GM18517 (cell line): ENCODE data around the gene SERTM2.

Experiments
- ATAC-seq: cut with Tn5 transposase; IDR thresholded peaks from one replicate; pipeline ENCODE4 v1.9.1; 2021; ENCODE audit warnings: mild to moderate bottlenecking, moderate library complexity; ENCODE audit not compliant: unreplicated experiment

Gene SERTM2

GRCh38 chrX:111555406-111555958 lies 44.0 kb downstream of the SERTM2 start:
- ATAC-seq, result no peak

DNA sequence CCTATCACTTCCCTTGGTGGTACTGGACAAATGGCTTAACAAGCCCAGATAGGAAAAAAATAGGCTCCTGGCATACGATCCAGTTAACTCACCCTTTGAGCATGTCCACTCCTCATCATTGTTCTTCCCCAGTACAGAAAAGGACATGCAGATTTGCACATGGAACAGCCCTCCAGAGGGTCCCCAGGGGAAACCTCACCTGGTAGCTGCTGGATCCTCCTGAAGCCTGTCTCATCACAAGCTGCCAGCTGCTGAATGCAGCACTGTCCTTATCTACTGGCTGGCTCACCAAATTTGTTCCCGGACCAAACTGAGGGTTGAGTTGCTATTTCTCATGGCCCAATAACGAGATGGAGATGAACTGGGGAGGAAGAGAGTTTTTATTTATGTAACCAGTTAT lies 49.4 kb downstream of the SERTM2 start:
- no peak for ATAC-seq

DNA sequence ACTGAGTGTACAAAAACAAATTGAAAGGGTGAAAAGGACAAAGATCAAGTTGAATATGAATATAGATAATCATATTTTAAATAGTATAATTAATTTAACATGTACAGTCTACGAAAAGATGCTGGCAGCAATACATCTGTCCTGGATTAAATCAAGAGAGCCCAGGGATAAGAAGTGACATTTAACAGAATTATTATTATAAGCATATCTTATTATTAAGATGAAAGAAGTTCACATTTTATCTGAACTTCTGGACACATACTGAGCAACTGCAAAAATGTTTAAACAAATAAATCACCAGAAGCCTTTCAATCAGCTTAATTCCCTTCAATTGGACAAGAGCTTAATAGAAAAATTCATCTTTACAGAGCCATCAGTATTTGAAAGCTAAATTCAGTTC lies 50.4 kb downstream of the SERTM2 start:
- ATAC-seq, result no peak

DNA sequence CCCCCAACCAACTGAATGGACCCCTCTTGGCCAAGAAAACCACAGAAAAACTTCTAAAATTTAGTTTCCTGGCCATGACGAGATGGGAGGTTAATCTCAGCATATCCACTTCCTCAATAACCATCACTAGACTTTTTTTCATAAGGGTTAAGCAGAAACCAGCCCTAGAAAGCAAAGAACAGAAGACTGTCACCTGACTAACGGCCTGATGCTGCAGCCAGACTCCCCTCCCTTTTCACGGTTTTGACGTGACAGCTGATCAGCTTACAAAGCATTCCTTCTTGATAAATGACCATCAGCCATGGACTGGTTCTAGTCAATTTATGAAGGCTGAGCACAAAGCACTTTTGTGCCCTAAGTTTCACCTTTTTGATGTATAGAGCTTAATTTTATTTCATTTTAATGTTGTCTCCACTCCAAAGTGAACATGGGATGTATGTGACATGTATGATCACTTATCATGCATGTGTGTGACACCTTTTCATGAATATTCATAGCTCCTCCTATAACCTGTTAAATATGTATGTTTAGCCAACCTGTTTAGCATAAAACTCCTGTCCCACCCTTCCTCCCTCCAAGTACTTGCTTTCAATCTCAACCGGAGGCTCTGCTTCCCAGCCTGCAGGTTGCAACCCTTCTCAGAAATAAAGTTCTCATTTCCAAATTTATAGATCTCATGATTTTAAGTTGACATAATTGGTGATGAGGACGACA lies 56.3 kb downstream of the SERTM2 start:
- ATAC-seq, result no peak

DNA sequence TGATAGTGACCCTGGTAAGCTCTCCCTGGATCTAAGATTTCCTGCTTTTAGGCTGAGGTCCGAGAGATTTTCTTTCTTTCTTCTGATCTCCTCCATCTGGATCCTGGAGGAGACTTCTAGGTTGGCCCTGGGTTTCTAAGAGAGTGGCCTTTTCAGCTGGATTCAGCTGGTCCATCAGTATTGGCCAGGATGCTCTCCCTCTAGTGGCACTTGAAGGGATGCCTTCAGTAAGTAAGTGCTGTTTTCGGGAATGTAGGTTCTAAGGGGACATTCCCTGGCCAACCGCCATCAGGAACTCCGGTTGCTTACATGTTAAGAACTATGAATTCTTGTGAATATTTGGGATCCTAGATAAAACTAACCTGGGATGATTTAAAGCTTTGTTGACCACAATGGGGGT lies 56.9 kb downstream of the SERTM2 start:
- ATAC-seq, result no peak

DNA sequence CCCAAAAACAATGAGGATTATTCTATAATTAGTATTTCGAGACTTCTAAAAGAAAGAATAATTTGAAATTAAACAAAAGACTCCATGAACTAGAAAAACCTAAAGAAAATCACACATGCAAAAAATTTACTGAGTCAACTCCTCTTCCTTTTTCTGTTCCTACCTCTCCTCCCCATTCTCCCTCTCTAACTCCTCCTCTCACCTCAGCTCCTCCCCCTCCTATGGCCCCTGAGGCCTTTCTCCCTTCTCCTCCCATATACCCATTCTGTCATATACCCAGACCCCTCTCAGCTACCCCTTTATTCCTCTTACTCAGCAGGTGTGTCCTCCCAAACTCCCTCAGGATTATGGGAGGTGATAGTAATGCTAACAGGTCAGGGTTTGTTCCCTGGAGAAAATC lies 57.4 kb downstream of the SERTM2 start:
- no peak for ATAC-seq
